Esophagus muscularis mucosa (tissue), 4 donors: ENCODE data around the gene GBGT1. TPM values are rescaled to one million over a fixed set of nuclear protein-coding genes. Genes with fewer than 3 reads are reported as not detected.

Experiments used
- DNase-seq: peaks from one replicate; pipeline ENCODE4 v3.0.0-alpha.2; 2017; ENCODE audit errors: extremely low spot score
- H3K27ac ChIP-seq, 4 donors: fragments of 200-600 bp; sonication (generic); replicated peaks in 1 of 4; 1 replicate in 3 of 4; 2 replicates in 1 of 4; pipeline ENCODE4 v1.5.1; 2016 to 2019; ENCODE audit warnings: mild to moderate bottlenecking in 1 of 4
- H3K27me3 ChIP-seq, 4 donors: fragments of 200-600 bp; sonication (generic); one replicate each; pipeline versions ENCODE4 v1.5.1 to v1.6.0; 2016 to 2019
- H3K36me3 ChIP-seq, 4 donors: fragments of 200-600 bp; sonication (generic); one replicate each; pipeline ENCODE4 v1.5.1; 2016 to 2019
- H3K4me1 ChIP-seq, 4 donors: fragments of 200-600 bp; sonication (generic); one replicate each; pipeline ENCODE4 v1.5.1; 2016 to 2019
- H3K4me3 ChIP-seq, 4 donors: fragments of 200-600 bp; sonication (generic); 1 replicate in 2 of 4; 2 replicates in 2 of 4; pipeline ENCODE4 v1.5.1; 2016 to 2019; ENCODE audit warnings: mild to moderate bottlenecking in 4 of 4, moderate library complexity in 1 of 4
- H3K9me3 ChIP-seq, 4 donors: fragments of 200-600 bp; sonication (generic); 1 replicate in 3 of 4; 2 replicates in 1 of 4; pipeline ENCODE4 v1.5.1; 2016 to 2019
- EP300 ChIP-seq: sonication (generic); formaldehyde crosslinking; IDR thresholded peaks from one replicate; pipeline ENCODE4 v1.6.1; 2017; ENCODE audit warnings: antibody characterized with exemption
- POLR2A ChIP-seq: fragments of 450-650 bp; IDR thresholded peaks from one replicate; pipeline ENCODE4 v1.6.1; 2017; ENCODE audit warnings: antibody characterized with exemption, moderate library complexity, mild to moderate bottlenecking, low read depth
- POLR2AphosphoS5 ChIP-seq, 2 donors: sonication (generic); formaldehyde crosslinking; IDR thresholded peaks; one replicate each; pipeline ENCODE4 v1.6.1; 2017; ENCODE audit warnings: antibody characterized with exemption in 2 of 2
- WGBS: methylation state at CpG from one replicate; pipeline ENCODE4 v1.1.5; 2018; 5-methylcytosine and 5-hydroxymethylcytosine counted together
- intact Hi-C: fragments of 100-400 bp; cut with DNase I; formaldehyde crosslinking; loops from one replicate; pipeline ENCODE4 v1.15.1; 2023
- total RNA-seq, 4 donors: library from RNA; depleted of rRNA; stranded (reverse); fragments of >200 nt; gene quantifications; one replicate each; pipeline versions ENCODE4 v1.1.0 to v1.2.1, GENCODE V29; 2016
- TF ChIP-seq, protein P1 (sequence below), 3 experiments: fragments of 200-600 bp in 2 of 3; fragments of 450-650 bp in 1 of 3; sonication (generic) in 2 of 3; IDR thresholded peaks; one replicate each; pipeline ENCODE4 v1.5.1; 2017 to 2019; ENCODE audit warnings: antibody characterized with exemption in 3 of 3, mild to moderate bottlenecking in 2 of 3, moderate library complexity in 1 of 3

The GBGT1 gene
- total RNA-seq, 4 donors from 2014 or later: 15.9 to 19.1 (median 17.5) TPM

GRCh38 chr9:133111808-133112662 is 51.7 kb downstream of the GBGT1 start:
- DNase-seq: no peak
- Histone ChIP-seq H3K4me1 (peaks cover 51 to 57% (median 54%) of the 10 kb centered on the region in 4 donors), H3K36me3 (peaks cover 31 to 52% (median 49%) of the 10 kb centered on the region in 4 donors), H3K27me3 (no peaks in the 10 kb centered on the region), H3K9me3 (no peaks in the 10 kb centered on the region), H3K4me3 (no peak overlapping the region), H3K27ac (peak overlapping the region; percentile 75 to 81 (median 77))
- TF ChIP-seq EP300: no peak
- TF ChIP-seq POLR2A: no peak
- no peak for TF ChIP-seq POLR2AphosphoS5 (IDR thresholded peaks at IDR 0.05)
- TF ChIP-seq, protein P1, sequence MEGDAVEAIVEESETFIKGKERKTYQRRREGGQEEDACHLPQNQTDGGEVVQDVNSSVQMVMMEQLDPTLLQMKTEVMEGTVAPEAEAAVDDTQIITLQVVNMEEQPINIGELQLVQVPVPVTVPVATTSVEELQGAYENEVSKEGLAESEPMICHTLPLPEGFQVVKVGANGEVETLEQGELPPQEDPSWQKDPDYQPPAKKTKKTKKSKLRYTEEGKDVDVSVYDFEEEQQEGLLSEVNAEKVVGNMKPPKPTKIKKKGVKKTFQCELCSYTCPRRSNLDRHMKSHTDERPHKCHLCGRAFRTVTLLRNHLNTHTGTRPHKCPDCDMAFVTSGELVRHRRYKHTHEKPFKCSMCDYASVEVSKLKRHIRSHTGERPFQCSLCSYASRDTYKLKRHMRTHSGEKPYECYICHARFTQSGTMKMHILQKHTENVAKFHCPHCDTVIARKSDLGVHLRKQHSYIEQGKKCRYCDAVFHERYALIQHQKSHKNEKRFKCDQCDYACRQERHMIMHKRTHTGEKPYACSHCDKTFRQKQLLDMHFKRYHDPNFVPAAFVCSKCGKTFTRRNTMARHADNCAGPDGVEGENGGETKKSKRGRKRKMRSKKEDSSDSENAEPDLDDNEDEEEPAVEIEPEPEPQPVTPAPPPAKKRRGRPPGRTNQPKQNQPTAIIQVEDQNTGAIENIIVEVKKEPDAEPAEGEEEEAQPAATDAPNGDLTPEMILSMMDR (IDR thresholded peaks at IDR 0.05): no peak
- 86% methylated on average over 30 of the region's 30 CpGs for WGBS
- intact Hi-C loops: no loop called here

DNA sequence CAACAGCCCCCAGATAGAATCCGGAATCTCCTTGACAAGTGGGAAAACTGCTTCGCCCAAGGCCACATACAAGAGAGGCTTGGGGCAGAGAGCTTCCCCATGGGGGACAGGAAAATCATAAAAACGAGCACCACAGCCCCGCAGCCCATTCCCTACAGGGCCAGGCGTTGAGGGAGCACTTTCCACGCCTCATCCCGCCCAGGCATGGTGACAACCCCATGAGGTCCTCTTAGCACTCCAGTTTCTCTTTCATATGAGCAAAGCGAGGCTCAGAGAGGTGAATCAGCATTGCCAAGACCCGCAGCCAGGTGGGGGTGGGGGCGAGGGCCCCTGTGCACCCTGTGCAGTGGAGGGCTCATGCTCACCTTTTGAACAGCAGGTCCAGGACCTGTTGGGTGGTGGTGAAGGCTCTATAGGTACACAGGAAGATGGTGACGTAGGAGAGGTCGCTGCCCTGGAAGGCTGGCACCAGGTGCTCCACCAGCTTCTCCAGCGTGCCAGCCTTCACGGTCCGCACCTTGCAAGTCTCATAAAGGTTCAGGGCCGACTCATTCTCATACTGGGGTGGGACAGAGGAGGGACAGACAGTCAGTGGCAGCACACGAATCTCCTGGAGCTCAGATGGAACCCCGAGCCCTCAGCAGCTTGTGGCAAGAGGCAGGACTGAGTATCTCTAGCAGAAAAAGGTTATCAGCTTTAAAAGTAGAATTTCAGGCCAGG is 53.6 kb downstream of the GBGT1 start:
- Histone ChIP-seq H3K36me3 (peaks cover 45 to 71% (median 66%) of the 10 kb centered on the region in 4 donors), H3K4me1 (peaks cover 31 to 37% (median 35%) of the 10 kb centered on the region in 4 donors), H3K27me3 (no peaks in the 10 kb centered on the region), H3K4me3 (no peak overlapping the region), H3K9me3 (no peaks in the 10 kb centered on the region), H3K27ac (no peak overlapping the region)
- TF ChIP-seq EP300 (no peak), POLR2A (no peak), POLR2AphosphoS5 (IDR thresholded peaks at IDR 0.05) (no peak)
- TF ChIP-seq, protein P1 (IDR thresholded peaks at IDR 0.05): no peak
- 94% methylated on average over 17 of the region's 18 CpGs for WGBS
- intact Hi-C loops: loop anchor here (10.0 kb wide), 1 partner anchor 225 kb away; the partner anchor contains the start of gene SURF6
- DNase-seq: no peak

DNA sequence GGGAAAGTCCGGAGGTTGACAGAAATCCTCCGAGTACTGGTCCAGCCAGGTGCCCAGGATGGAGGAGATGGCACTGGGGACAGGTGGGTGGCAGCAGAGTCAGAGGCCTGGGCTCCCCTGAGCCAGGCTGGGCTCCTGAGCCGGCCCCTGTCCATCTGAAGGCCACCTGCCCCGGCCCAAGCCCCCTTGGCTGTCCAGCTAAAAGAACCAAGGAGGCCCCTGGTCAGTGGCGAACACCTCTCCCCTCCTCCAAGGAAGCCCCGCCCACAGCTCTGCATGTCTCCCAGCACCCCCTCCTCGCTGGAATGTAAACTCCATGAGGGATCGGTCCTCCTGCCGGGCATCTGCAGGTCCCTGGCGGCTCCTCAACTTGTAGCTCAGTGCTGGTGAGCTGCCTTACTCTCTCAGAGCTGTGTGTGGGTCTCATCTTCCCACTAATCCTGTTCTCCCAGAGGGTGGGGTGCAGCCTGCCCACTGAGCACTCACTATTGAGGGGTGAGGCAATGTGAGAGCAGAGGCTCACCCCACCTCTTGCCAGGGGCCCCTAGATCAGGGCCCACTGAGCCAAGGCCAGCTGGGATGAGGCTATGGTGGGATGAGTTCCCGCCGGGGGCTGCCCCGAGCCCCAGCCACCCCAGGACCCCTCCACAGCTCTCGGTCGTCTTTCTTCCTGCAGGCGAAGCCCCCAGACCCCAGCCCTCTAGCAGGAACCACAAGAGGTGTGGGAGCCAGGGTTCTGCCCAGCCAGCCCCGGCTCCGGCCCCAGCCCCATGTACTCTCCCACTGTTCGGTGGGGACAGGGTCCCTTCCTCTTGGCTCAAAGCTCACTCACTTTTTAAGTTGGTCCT is 54.7 kb downstream of the GBGT1 start:
- Histone ChIP-seq H3K4me3 (no peak overlapping the region), H3K4me1 (peaks cover 21 to 26% (median 24%) of the 10 kb centered on the region in 4 donors), H3K9me3 (no peaks in the 10 kb centered on the region), H3K27ac (no peak overlapping the region), H3K36me3 (peaks cover 53 to 82% (median 77%) of the 10 kb centered on the region in 4 donors), H3K27me3 (no peaks in the 10 kb centered on the region)
- TF ChIP-seq, protein P1 (IDR thresholded peaks at IDR 0.05): no peak
- TF ChIP-seq EP300 (no peak), POLR2AphosphoS5 (IDR thresholded peaks at IDR 0.05) (no peak), POLR2A (no peak)
- intact Hi-C loops: loop anchor here (10.0 kb wide), 1 partner anchor 226 kb away; the partner anchor contains the start of gene SURF6
- WGBS: 94% methylated on average over 18 of the region's 19 CpGs
- DNase-seq: no peak

GRCh38 chr9:133107961-133108793 is 55.5 kb downstream of the GBGT1 start:
- Histone ChIP-seq H3K4me3 (no peak overlapping the region), H3K4me1 (peaks cover 12 to 21% (median 18%) of the 10 kb centered on the region in 4 donors), H3K36me3 (peaks cover 53 to 90% (median 86%) of the 10 kb centered on the region in 4 donors), H3K27me3 (no peaks in the 10 kb centered on the region), H3K9me3 (no peaks in the 10 kb centered on the region), H3K27ac (no peak overlapping the region)
- TF ChIP-seq POLR2A: no peak
- no peak for TF ChIP-seq EP300
- intact Hi-C loops: loop anchor here (10.0 kb wide), 1 partner anchor 227 kb away; the partner anchor contains the start of gene SURF6
- WGBS: 91% methylated on average over 8 of the region's 18 CpGs
- no peak for DNase-seq
